22Rv1 (cell line): ENCODE measurements around the gene RXFP4.

Experiments used
- H3K27ac ChIP-seq: fragments of 450-650 bp; 2 replicates; pipeline ENCODE4 v1.5.1; 2017
- CTCF ChIP-seq: fragments of 450-650 bp; IDR thresholded peaks from 2 replicates; pipeline ENCODE4 v1.5.1; 2017; ENCODE audit warnings: mild to moderate bottlenecking
- ZFX ChIP-seq: fragments of 450-650 bp; IDR thresholded peaks from 2 replicates; pipeline ENCODE4 v1.6.1; 2017; ENCODE audit warnings: antibody characterized with exemption, borderline replicate concordance

RXFP4 gene

GRCh38 chr1:155940482-155940992, 901 bp upstream of the RXFP4 start:
- TF ChIP-seq ZFX (no peak), CTCF (no peak)
- peak overlapping the region; percentile 73 for H3K27ac ChIP-seq

DNA sequence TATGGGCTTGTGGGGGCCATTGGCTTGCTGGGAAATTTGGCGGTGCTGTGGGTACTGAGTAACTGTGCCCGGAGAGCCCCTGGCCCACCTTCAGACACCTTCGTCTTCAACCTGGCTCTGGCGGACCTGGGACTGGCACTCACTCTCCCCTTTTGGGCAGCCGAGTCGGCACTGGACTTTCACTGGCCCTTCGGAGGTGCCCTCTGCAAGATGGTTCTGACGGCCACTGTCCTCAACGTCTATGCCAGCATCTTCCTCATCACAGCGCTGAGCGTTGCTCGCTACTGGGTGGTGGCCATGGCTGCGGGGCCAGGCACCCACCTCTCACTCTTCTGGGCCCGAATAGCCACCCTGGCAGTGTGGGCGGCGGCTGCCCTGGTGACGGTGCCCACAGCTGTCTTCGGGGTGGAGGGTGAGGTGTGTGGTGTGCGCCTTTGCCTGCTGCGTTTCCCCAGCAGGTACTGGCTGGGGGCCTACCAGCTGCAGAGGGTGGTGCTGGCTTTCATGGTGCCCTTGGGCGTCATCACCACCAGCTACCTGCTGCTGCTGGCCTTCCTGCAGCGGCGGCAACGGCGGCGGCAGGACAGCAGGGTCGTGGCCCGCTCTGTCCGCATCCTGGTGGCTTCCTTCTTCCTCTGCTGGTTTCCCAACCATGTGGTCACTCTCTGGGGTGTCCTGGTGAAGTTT, 550 bp downstream of the RXFP4 start:
- H3K27ac ChIP-seq = peak overlapping the region; percentile 73; the same call in 1 of the 2 replicates
- TF ChIP-seq CTCF (no peak), ZFX (no peak)

DNA sequence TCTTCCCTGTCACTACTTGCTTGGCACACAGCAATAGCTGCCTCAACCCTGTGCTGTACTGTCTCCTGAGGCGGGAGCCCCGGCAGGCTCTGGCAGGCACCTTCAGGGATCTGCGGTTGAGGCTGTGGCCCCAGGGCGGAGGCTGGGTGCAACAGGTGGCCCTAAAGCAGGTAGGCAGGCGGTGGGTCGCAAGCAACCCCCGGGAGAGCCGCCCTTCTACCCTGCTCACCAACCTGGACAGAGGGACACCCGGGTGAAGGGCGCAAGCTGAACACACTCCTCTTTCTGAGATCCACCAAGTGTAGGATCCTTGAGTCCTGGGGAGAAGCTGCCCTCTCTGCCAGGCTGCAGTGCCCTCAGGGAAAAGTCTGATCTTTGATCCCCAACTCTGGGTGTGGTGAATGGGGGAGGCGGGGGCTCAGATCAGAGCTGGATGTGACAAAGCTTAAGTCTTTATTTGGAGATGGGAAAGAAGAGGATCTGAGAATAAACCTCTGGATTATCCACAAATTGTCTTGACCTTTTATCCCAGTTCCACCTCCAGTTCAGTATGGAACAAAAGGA, 1.2 kb downstream of the RXFP4 start:
- H3K27ac ChIP-seq = no peak overlapping the region
- no peak for TF ChIP-seq ZFX
- TF ChIP-seq CTCF = no peak

DNA sequence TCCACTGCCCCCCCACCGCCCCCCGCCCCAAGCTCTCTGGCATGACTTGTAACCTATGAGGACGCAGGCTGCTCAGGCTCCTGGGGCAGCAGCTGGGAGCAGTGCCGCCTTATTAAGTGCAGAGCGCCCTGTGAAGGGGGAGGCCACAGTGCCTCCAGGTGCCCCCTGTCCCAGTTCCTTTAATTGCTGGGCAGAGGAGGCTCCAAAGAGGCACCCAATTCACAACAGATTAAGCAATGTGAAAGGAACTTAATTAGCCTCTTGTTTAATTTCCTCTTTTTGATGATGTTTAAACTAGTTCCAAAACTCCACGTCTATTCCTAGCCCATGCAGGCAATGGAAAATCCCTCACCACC, 3.0 kb downstream of the RXFP4 start:
- no peak overlapping the region for H3K27ac ChIP-seq
- TF ChIP-seq CTCF = no peak
- no peak for TF ChIP-seq ZFX

GRCh38 chr1:155946633-155947219, 5.3 kb downstream of the RXFP4 start:
- 0 out of 2 replicates have a peak overlapping the region, but pooled peaks have one; percentile 10 for H3K27ac ChIP-seq

DNA sequence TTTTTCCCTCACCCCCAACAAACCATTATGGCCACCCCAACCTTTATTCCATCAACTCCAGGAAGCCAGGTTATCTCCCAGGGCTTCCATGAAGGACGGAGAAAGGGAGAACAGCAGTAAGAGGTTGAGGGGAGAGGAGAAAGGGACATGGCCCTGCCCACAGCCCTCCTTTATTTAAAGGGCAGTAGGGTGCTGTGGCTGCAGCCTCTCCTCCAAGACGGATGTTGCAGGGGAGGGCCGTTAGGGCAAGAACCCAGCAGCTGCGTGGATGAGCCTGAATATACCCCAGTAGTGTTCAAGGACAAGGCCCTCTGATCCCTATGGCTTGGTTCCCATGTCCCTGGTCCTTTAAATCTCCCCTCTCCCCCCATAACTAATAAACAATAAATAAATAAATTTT, 5.9 kb downstream of the RXFP4 start:
- TF ChIP-seq CTCF = no peak
- TF ChIP-seq ZFX = no peak
- no peak overlapping the region for H3K27ac ChIP-seq

More at GRCh38 chr1:155946633-155947219, 5.3 kb downstream of the RXFP4 start:
- TF ChIP-seq ZFX = no peak
- TF ChIP-seq CTCF = no peak

DNA sequence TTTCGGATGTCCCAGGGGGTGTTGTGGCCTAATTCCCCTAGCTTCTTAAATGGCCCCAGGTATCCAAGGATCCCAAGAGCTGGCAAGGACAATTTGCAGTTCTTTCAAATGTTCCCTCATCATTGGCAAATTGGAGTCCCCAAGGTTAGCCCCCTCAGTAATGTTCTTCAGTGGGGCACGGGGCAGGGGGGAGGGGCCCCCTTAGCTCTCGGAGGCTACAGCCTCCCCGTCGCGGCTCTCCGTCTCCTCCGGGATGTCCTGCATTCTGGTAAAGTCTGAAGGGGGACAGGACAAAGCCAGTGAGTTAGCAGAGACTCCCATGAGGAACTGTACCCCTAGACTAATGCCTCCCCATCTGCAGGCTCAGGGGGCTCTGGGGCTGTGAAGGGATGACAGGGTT, 6.3 kb downstream of the RXFP4 start:
- TF ChIP-seq CTCF (no peak), ZFX (no peak)
- no peak overlapping the region for H3K27ac ChIP-seq
